Endodermal cell (in vitro differentiated cells): Measurements from ENCODE around the gene LIPE. TPM values are rescaled to one million over a fixed set of nuclear protein-coding genes. Genes with fewer than 3 reads are reported as not detected.

ENCODE experiments used
- DNase-seq: peaks from one replicate; pipeline ENCODE4 v3.0.0-alpha.2; 2017
- H3K27ac ChIP-seq: 2 replicates; pipeline ENCODE4 v1.5.1; 2013; ENCODE audit warnings: mild to moderate bottlenecking, low read depth, low read length, moderate library complexity
- H3K27me3 ChIP-seq: 2 replicates; pipeline ENCODE4 v1.6.1; 2013; ENCODE audit warnings: mild to moderate bottlenecking, low read length, moderate library complexity; ENCODE audit not compliant: insufficient read depth, control insufficient read depth, poor library complexity, severe bottlenecking
- H3K36me3 ChIP-seq: 2 replicates; pipeline ENCODE4 v1.7.0; 2013; ENCODE audit warnings: mild to moderate bottlenecking, low read length, moderate library complexity; ENCODE audit not compliant: control insufficient read depth, insufficient read depth
- H3K4me1 ChIP-seq: one replicate; pipeline ENCODE4 v1.7.0; 2013; ENCODE audit warnings: low read length; ENCODE audit not compliant: control insufficient read depth, insufficient read depth
- H3K4me3 ChIP-seq: 2 replicates; pipeline ENCODE4 v1.5.1; 2013; ENCODE audit warnings: mild to moderate bottlenecking, low read length, moderate library complexity
- H3K9ac ChIP-seq: 2 replicates; pipeline ENCODE4 v1.6.1; 2013; ENCODE audit warnings: mild to moderate bottlenecking, low read length, moderate library complexity; ENCODE audit not compliant: poor library complexity, severe bottlenecking; ENCODE audit errors: extremely low read depth
- H3K9me3 ChIP-seq: 2 replicates; pipeline ENCODE4 v1.6.1; 2013; ENCODE audit warnings: mild to moderate bottlenecking, low read length, moderate library complexity; ENCODE audit not compliant: control insufficient read depth
- H3K27ac Mint-ChIP-seq: 2 replicates; pipeline ENCODE4 v1.8.0; 2020; ENCODE audit warnings: mixed read lengths
- H3K27me3 Mint-ChIP-seq: 2 replicates; pipeline ENCODE4 v1.8.0; 2021; ENCODE audit warnings: mild to moderate bottlenecking, mixed read lengths; ENCODE audit not compliant: insufficient read depth
- H3K36me3 Mint-ChIP-seq: 2 replicates; pipeline ENCODE4 v1.8.0; 2020; ENCODE audit warnings: low read depth, mixed read lengths
- H3K4me1 Mint-ChIP-seq: 2 replicates; pipeline ENCODE4 v1.8.0; 2020; ENCODE audit warnings: mixed read lengths
- H3K4me3 Mint-ChIP-seq: 2 replicates; pipeline ENCODE4 v1.8.0; 2020; ENCODE audit warnings: mild to moderate bottlenecking, moderate library complexity, mixed read lengths
- H3K9me3 Mint-ChIP-seq: 2 replicates; pipeline ENCODE4 v1.8.0; 2020; ENCODE audit warnings: mild to moderate bottlenecking, mixed read lengths
- CTCF ChIP-seq: fragments of 200-600 bp; sonication (generic); conservative IDR thresholded peaks from 2 replicates; pipeline ENCODE4 v1.5.0; 2021; ENCODE audit warnings: antibody characterized with exemption, mild to moderate bottlenecking
- WGBS, 2 experiments: methylation state at CpG; one replicate each; pipeline versions ENCODE4 v1.1.5 to v1.1.7; 2013; ENCODE audit warnings: missing lambda C conversion rate in 2 of 2, mixed read lengths in 1 of 2; ENCODE audit not compliant: insufficient coverage in 1 of 2, insufficient read length in 1 of 2; 5-methylcytosine and 5-hydroxymethylcytosine counted together
- total RNA-seq, 2 donors: library from RNA; stranded (reverse); fragmentation: NEBNext Ultra II Directional in 1 of 2; extraction: Animal tissue kit (Norgen Biotek cat#: 25700) in 1 of 2; gene quantifications; 2 replicates in 1 of 2; 3 replicates in 1 of 2; pipeline ENCODE4 v1.2.1, GENCODE V29; 2021

The LIPE gene
- total RNA-seq, 2 donors from 2014 or later, result 5.9 to 8.1 TPM

GRCh38 chr19:42362891-42363440 is 64.2 kb downstream of the LIPE start:
- TF ChIP-seq CTCF, result no peak
- H3K9me3 Mint-ChIP-seq, result peaks cover 3% of the 10 kb centered on the region
- H3K27me3 ChIP-seq, result no peaks in the 10 kb centered on the region

GRCh38 chr19:42362342-42362741 is 64.8 kb downstream of the LIPE start:
- WGBS, 2 experiments, result 93% methylated on average over 9 to 14 of the region's 14 CpGs
- peaks cover 23% of the 10 kb centered on the region for H3K36me3 ChIP-seq
- no peaks in the 10 kb centered on the region for H3K27me3 Mint-ChIP-seq
- no peak for TF ChIP-seq CTCF
- no peaks in the 10 kb centered on the region for H3K4me1 ChIP-seq
- peaks cover 64% of the 10 kb centered on the region for H3K36me3 Mint-ChIP-seq
- H3K4me1 Mint-ChIP-seq, result no peaks in the 10 kb centered on the region
- H3K9me3 Mint-ChIP-seq, result no peaks in the 10 kb centered on the region
- no peak overlapping the region for H3K9ac ChIP-seq
- no peak overlapping the region for H3K4me3 ChIP-seq
- no peak for DNase-seq
- H3K27ac Mint-ChIP-seq, result no peak overlapping the region
- no peak overlapping the region for H3K4me3 Mint-ChIP-seq
- no peaks in the 10 kb centered on the region for H3K9me3 ChIP-seq
- no peak overlapping the region for H3K27ac ChIP-seq
- no peaks in the 10 kb centered on the region for H3K27me3 ChIP-seq

More at GRCh38 chr19:42362891-42363440, 64.2 kb downstream of the LIPE start:
- no peak overlapping the region for H3K27ac Mint-ChIP-seq
- H3K4me3 Mint-ChIP-seq, result no peak overlapping the region
- no peaks in the 10 kb centered on the region for H3K27me3 Mint-ChIP-seq
- H3K4me1 Mint-ChIP-seq, result no peaks in the 10 kb centered on the region
- no peak overlapping the region for H3K9ac ChIP-seq
- no peak overlapping the region for H3K4me3 ChIP-seq
- WGBS, 2 experiments, result 90 to 92% methylated on average over 11 to 13 of the region's 13 CpGs
- no peak overlapping the region for H3K27ac ChIP-seq
- H3K36me3 ChIP-seq, result peaks cover 20% of the 10 kb centered on the region
- H3K9me3 ChIP-seq, result no peaks in the 10 kb centered on the region
- no peak for DNase-seq
- no peaks in the 10 kb centered on the region for H3K4me1 ChIP-seq
- H3K36me3 Mint-ChIP-seq, result peaks cover 66% of the 10 kb centered on the region

- H3K9me3 Mint-ChIP-seq, result no peaks in the 10 kb centered on the region
- Histone ChIP-seq H3K9me3 (no peaks in the 10 kb centered on the region), H3K36me3 (peaks cover 23% of the 10 kb centered on the region), H3K27ac (no peak overlapping the region), H3K4me1 (no peaks in the 10 kb centered on the region), H3K9ac (no peak overlapping the region), H3K27me3 (no peaks in the 10 kb centered on the region), H3K4me3 (no peak overlapping the region)
- H3K27me3 Mint-ChIP-seq, result no peaks in the 10 kb centered on the region
- no peak overlapping the region for H3K27ac Mint-ChIP-seq
- no peak for TF ChIP-seq CTCF
- peaks cover 58% of the 10 kb centered on the region for H3K36me3 Mint-ChIP-seq
- no peaks in the 10 kb centered on the region for H3K4me1 Mint-ChIP-seq
- H3K4me3 Mint-ChIP-seq, result no peak overlapping the region
- WGBS, 2 experiments, result 91 to 100% methylated on average over 5 to 7 of the region's 7 CpGs
- DNase-seq, result no peak
Observed at GRCh38 chr19:42361545-42361910, 65.7 kb downstream of the LIPE start.
